ENCODE results near the gene GNG7.
"Not testable (repeated sequence)": the region's sequence is repeated elsewhere in the genome, so short reads cannot be mapped to it uniquely, and the experiment has no call there.

GNG7 gene

DNA sequence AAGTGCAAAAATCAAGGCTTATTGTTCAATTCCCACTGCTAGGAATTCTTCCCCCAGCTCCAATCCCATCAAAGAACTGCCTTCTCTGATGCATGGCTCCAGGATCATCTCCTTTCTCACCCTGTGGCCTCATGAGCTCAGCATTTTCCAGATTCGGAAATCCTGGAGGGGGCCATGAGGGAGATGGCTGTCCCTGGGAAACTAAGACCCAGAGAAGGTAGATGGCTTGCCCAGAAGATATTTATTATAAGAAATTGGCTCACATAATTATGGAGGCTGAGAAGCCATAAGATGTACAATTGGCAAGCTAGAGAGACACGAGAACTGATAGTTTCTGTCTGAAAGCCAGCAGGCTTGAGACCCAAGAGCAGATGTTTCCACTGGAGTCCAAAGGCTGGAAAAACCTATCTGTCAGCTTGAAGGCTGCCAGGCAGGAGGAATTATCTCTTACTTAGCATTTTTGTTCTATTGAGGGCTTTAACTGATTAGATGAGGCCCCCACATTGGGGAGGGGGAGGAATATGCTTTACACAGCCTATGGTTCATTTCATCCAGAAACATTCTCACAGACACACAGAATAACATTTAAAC lies 168.0 kb downstream of the GNG7 start:
- DNase-seq (ENCODE audit: low read depth in 2 of 2), result no peak

DNA sequence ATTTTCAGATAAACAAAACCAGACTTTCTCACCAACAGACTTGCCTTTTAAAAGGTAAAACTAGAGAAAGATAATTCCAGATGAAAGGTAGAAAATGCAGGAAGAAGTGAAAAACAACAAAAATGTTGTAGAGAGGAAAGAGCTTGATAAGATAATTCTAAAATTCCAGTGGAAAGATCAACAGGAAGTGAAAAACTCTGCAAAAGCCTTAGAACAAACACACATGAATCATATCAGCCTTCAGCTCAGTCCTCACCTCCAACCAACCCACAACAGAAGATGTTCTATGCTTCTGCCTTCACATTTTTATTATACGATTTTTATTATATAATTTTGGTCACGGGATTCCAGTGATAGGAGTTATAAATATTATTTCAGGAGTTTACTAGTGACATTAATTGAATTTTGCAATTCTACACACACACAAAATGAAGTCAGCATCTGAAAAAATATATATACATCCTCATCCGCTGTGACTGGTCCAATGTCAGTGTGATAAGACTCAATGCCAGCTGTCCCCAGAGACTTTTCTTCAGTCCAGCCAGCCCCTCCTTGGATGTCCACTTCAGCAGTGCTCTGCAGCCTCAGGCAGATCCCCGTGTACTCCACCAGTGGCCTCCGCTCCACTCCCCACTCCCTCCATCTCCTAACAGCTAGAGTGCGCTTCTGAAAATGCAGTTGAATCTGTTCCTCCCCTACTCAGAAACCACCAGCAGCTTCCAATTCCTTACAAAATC lies 168.6 kb downstream of the GNG7 start:
- DNase-seq (ENCODE audit: low read depth in 2 of 2), result no peak

DNA sequence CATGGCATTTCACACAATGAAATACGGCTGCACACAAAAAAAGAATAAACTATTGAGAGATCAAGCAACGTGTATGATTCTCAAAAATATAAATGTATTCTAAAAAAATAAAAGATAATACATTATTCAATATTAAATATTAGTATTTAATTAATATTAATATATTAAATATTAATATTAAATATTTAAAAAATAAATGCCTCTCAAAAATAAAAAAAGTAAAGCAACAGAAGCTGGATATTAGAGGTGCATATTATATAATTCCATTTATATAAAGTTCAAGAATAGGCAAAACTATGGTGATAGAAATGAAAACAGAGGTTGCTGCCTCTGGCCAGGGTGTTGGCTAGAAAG lies 169.4 kb downstream of the GNG7 start:
- no peak for DNase-seq (ENCODE audit: low read depth in 2 of 2)

DNA sequence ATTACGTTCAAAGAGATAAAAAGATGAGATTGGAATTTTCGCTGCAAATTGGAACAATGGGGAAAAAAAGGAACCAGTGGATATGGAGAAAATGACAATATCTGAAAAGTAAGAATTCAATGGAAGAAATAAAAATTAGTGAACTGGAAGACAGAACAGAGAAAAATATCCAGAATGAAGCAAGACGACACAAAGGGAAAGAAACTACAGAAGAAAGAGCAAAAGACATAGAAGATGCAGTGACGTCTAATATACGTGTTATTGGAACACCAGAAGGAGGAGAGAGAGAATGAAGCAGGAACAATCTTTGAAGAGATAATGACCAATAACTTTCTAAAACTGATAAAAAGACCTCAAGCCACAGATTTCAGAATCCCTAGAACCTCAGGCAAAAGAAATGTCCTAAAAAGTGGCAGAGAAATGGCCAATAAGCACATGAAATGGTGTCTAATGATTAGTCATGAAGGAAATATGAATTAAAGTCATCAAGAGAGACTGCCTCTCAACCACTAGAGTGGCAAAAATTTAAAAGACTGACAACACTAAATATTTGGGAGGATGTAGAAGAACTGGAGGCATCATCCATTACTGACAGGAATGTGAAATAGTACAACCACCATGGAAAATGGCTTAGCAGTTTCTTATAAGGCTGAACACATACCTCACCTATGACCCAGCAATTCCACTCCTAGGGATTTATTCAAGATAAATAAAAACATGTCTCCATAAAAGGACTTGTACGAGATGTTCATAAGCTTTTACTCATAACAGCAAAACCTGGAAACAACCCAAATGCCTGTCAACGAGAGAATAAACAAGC lies 170.0 kb downstream of the GNG7 start:
- no peak for DNase-seq (ENCODE audit: low read depth in 2 of 2)

DNA sequence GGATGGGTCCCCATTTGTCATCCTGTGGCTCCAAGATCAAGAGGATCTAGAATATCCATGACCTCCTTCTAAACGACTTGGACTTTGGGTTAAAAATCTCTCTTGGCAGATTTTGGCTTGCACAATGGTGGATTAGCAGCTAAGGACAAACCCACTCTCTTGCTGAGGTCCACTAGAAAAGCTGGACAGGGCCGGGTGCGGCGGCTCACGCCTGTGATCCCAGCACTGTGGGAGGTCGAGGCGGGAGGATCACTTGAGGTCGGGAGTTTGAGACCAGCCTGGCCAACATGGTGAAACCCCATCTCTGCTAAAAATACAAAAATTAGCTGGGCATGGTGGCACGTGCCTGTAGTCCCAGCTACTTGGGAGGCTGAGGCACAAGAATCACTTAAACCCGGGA lies 172.6 kb downstream of the GNG7 start:
- not testable (repeated sequence) for DNase-seq (ENCODE audit: low read depth in 2 of 2)

DNA sequence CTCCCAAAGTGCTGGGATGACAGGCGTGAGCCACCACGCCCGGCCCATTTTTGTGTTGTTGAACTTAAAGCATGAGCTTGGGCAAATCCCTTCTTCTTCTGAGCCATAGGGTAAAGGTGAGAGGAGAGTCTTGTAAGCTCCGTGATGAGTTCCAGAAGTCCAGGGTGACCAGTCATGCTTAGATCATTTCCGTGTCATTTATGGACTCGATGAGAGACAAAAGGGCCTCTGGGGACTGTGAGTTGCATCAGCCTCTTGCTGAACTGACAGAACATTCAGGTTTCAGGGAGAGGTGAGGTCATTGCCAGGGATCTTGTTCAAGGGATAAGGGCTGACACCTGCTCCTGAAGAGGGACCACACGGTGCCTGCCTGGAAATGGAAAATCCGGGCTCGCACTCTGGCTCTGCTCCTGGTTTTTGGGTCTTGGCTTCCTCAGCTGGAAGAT lies 173.0 kb downstream of the GNG7 start:
- no peak for DNase-seq (ENCODE audit: low read depth in 2 of 2)

DNA sequence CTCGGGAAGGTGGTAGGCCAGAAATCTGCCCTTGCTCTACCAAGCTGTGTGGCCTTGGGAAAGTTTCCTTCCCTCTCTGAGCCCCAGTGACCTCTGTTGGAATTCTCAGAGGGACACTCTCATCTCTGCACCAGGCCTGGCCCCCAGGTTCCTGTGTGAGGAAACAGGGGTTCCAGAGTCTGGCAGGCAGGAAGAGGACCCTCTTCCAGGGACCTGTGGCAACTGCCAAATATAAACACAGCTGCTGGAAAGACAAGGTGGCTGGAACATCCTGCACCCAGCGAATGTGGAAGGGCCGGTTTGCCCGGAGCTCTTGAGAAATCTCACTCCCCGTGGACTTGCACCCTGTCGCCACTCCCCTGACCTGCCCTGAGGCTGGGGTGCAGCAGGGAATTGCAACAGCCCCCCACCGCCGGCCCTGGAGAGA lies 173.8 kb downstream of the GNG7 start:
- DNase-seq (ENCODE audit: low read depth in 2 of 2), result no peak

DNA sequence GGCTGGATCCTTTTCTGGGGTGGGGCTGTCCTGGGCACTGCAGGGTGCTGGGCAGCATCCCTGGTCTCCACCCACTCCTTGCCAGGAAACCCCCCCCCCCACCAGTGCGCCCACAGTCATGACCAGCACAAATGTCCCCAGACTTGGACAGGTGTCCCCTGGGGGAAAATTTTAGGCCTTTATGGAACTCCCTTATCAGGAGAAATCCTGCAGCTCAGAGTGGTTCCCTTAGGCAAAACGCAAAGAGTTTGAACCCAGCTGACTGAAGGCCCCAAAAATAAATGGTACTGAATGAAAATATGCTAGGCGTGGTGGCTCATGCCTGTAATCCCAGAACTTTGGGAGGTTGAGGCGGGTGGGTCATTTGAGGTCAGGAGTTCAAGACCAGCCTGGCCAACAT lies 174.8 kb downstream of the GNG7 start:
- no peak for DNase-seq (ENCODE audit: low read depth in 2 of 2)

DNA sequence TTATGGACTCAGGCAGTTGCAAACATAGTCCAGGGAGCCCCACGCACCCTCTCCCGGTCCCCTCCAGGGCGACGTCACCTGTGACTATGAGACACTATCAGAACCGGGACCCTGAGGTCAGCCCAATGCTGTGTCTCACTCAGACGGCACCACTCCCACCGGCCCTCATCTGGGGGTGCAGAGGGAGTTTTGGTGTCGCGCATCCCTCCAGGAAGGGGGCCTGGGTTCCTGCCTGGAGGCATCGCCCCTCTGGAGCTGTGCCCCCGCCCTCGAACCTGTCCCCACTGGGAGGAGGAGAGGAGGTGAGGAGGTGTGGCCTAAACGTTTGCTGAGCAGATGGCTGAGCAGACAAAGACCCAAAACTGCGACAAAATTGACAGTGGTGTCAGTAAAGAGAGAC lies 175.3 kb downstream of the GNG7 start:
- DNase-seq (ENCODE audit: low read depth in 2 of 2), result no peak

DNA sequence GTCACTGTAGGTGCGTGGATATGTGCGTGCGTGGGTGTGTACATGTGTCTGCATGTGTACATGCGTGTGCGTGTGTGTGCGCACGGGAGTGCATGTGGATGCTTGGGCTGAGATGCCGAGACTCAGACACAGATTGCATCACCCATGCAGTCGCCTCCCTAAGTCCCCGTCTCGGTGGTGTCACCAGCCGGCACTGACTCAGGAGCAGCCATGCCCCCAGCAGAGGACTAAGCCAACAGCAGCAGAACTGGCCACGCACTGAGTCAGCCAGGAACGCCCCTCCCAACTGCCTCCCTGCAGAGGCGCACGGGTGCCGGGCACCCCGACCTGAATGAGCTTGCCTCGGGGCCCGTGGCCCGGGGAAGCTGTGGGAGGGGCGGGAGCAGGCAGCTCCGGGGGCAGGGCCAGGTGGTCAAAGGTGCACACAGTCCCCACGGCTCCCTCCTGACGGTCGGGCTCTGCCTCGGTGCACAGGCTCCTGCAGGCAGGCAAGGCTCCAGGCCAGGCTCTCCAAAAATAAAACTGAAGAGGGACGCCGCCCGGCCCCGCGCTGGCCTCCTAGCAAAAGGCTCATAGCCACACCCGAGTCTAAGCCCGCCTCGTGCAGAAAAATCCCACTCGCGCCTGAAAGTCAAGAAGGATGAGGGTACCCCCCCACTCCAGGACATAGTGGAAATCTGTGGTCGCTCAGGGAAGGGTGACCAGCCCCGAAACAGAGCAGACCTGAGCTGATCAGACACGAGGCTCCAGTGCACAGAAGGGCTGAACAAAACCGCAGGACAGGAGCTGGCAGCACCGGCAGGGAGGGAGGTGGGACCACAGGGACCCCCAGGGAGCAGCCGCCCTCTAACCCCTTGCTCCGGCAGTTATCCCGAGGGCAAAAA lies 177.4 kb downstream of the GNG7 start:
- DNase-seq (ENCODE audit: low read depth in 2 of 2), result no peak

DNA sequence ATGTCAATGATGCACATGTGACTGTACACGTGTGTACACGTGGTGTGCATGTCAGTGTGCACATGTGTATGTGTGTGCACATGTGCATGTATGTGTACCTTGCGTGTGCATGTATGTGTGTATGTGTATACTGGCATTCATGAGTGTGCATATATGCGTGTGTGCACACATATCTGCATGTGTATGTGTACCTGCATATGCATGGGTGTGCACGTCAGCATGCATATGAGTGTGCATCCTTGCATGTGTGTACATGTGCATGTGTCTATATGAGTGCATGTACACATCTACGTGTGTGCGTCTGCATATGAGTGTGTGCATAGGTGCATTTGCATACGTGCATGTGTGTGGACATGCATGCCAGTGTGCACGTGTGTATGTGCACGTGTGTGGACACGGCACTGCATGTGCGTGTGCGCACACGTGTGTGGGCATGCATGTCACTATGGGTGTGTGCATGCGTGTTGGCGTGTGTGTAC lies 178.1 kb downstream of the GNG7 start:
- no peak for DNase-seq (ENCODE audit: low read depth in 2 of 2)

DNA sequence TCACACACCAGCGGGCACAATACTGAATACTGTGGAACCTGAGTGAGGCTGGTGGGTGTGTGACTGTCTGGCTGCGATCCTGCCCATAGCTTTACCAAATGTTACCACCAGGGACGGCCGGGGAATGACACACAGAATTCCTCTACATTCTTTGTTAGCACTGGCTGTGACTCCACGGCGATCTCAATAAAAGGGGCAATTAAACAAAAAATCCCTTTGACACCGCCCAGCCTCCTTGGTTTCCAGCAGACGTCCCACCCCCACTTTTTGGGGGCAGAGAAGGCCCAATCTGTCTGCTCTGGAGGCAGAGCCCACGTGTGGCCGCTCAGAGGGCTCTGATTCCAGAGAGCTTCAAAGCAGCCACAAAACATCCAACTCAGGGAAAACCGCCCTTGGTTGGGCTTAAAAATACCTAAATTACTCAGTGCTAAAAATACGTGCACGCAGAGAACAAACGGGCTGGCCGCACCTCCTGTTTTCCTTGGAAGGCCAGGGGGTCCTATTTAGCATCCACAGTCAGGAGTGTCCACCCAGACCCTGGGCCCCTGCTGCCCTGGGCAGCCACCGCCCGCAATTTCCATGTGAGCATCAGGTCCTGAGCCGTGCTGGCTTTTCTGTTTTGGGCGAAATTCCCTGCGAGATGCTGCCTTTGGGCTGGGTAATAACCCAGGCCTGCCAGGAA lies 178.7 kb downstream of the GNG7 start:
- DNase-seq (ENCODE audit: low read depth in 2 of 2), result no peak

DNA sequence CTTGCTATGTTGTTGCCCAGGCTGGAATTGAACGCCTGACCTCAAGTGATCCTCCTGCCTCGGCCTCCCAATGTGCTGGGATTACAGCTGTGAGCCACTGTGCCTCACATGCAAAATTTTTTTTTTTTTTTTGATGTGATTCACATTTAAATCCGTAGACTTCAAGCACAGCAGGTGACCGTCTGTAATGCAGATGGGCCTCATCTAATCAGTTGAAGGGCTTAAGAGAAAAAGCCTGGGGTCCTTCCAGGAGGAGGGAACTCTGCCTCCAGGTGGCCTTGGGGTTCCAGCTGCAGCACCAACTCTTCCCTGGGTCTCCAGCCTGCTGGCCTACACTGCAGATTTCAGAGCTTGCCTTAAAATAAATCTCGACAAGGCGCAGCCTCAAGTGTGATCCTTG lies 183.0 kb downstream of the GNG7 start:
- DNase-seq (ENCODE audit: low read depth in 2 of 2), result no peak

DNA sequence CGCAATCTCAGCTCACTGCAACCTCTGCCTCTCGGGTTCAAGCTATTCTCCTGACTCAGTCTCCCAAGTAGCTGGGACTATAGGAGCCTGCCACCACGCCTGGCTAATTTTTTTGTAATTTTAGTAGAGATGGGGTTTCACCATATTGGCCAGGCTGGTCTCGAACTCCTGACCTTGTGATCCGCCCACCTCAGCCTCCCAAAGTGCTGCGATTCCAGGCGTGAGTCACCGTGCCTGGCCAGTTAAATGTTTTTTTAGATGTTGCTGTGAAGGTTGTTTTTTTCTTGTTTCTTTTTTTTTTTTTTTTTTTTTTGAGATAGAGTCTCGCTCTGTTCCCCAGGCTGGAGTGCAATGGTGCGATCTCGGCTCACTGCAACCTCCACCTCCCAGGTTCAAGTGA lies 183.6 kb downstream of the GNG7 start:
- not testable (repeated sequence) for DNase-seq (ENCODE audit: low read depth in 2 of 2)

DNA sequence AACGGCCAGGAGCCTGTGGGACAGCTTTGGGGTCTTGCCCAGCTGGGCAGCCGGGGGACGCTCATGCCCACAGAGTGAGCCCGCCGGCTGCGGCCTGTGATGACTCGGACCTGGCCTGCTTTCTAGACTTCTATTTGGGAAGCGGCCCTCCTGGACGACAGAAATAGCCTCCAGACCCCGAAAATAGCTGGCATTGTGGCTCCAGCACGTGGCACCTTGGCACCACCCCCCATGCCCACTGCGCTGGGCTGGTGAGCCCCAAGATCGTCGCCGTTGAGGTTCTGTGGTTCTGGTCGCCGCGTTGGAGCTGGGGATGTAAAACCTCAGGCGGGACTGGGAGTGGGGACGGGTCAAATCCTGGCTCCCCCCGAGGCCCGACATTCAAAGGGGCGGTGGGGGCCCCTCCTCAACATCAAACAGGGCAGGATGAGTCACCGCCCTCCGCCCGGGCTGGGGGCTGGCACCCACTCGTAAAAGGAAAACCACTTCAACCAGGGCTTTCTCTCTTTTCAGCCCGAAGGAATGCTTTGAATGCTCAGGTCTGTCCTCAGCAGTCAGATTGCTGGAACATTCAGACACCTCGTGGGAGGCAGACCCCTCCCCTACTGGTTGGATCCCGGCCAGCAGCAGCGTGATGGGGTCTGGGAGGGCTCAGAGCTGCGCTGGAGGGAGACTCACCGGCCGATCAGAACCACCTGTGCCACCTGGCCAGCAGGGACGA lies 184.5 kb downstream of the GNG7 start:
- no peak for DNase-seq (ENCODE audit: low read depth in 2 of 2)

DNA sequence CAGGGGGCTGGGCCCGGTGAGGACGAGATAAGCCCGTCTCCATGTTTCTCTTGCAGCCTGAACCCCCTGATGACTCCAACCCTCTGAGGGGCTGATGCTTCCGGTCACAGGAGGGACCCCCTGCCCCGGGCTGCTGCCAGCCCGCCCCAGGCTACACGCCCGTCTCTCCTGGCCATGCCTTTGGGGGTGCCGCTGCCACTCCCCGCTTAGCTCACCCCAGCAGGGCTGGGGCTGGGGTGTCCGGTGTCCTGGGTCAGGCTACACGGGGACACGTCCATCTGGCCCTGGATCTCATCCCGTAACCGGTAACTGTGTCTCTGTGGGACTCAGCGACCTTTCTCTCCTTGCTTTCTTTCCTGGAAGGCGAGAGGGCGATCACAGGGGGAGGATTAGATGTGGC lies 185.8 kb downstream of the GNG7 start:
- DNase-seq (ENCODE audit: low read depth in 2 of 2), result no peak

DNA sequence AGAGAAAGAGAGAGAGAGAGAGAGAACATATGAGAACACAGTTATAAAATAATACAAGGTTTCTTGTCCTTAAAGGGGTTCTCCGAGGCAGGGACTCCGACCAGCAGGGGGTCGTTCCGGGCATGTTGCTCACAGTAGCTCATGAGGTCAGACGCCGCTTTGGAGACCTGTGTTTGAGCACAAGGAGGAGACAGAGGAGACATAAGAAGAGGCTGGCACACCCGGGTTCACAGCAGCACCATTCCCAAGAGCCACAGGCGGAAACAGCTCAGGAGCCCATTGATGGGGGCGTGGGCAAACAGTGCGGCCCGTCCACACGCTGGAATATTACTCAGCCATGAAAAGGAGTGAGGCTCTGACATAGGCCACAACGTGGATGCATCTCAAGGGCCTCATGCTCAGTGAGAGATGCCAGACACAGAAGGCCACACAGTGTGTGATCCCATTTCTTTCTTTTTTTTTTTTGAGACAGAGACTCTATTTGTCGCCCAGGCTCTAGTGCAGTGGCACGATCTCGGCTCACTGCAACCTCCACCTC lies 187.4 kb downstream of the GNG7 start:
- no peak for DNase-seq (ENCODE audit: low read depth in 2 of 2)

DNA sequence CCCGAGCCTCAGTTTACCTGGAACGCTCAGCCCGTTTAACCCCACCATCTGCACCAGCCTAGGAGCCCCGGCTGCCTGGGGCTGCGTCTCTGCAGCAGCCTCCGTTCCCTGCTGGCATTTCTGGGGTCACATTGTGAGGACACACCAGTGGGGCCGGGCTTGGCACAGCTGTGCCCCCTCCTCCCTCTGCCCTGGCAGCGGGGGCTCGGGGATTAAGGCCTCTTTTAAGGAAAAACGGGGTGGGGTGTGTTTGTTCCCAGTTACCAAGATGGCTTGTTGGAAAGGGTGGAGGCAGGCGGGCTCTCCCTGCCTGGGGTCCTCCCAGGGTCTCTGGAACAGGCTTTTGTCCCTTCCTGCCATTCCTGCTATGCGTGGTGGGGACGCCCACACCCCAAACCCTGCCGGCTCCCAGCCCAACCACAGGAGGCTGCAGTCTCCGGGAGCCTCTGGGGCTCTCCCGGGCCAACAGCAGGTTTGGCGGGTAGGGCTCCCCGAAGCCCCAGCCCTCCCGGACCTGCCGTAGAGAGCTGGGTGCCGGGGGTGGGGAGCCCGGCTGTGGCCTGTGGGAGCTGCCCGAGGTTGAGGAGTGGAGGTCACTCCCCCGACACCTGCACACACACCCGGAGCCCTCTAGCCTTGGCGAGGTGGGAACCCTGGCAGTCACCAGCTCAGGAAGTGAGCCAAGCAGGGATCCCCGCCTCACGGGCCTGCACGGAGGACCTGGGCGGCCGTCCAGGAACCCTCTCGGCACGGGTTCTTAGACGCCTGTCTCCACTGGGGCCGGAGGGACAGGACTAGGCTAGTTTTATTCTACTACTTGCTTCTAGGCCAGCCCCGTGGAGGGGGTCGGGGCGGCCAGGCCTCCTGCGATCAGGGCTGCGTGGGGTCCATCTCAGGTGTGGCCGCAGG lies 189.7 kb downstream of the GNG7 start:
- no peak for DNase-seq (ENCODE audit: low read depth in 2 of 2)

DNA sequence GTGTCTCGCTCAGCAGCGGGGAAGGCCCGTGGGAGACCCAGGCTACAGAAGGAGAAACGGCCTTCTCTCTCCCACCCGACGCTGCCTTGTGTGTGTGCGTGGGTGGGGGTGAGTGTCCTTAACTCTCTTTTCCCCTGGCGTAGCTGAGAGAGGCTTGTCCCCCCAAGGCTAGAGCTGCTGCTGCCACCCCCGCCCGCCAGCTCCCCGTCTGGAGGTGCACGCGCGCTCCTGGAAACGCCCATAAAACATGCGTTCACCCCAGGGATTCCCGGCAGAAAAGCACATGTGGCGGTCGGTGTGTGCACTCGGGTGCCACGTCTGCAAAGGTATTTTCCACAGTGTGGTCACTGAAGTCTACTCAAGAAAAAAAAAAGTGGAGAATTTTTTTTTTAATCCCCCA lies 190.5 kb downstream of the GNG7 start:
- DNase-seq (ENCODE audit: low read depth in 2 of 2), result no peak

All from activated CD4-positive, alpha-beta T cell treated with anti-CD3 and anti-CD28 coated beads for 24 hours (primary cell).